Neural cell (in vitro differentiated cells): ENCODE results near the gene SH3PXD2A. TPM values are rescaled to one million over a fixed set of nuclear protein-coding genes. Genes with fewer than 3 reads are reported as not detected.

ENCODE experiments used
- H2AFZ ChIP-seq: fragments of 200-600, 300-800 bp; sonication (generic), shearing (Covaris generic); 2 replicates; pipeline ENCODE4 v1.6.0; 2014; ENCODE audit warnings: low read depth, mild to moderate bottlenecking, antibody characterized with exemption, low read length, moderate library complexity
- H3F3A ChIP-seq: fragments of 200-600 bp; shearing (Covaris generic); 2 replicates; pipeline ENCODE4 v1.6.1; 2016; ENCODE audit warnings: mild to moderate bottlenecking, moderate library complexity, mixed read lengths, antibody characterized with exemption, low read length; ENCODE audit not compliant: insufficient read depth, poor library complexity, severe bottlenecking
- H3K27ac ChIP-seq: fragments of 200-600, 300-800 bp; sonication (generic), shearing (Covaris generic); 2 replicates; pipeline ENCODE4 v1.5.1; 2014; ENCODE audit warnings: mild to moderate bottlenecking, low read length, moderate library complexity
- H3K27me3 ChIP-seq: fragments of 300-800, 200-600 bp; sonication (generic), shearing (Covaris generic); 2 replicates; pipeline ENCODE4 v1.6.0; 2014; ENCODE audit warnings: mild to moderate bottlenecking, low read depth, low read length, moderate library complexity; ENCODE audit not compliant: insufficient read depth
- H3K36me3 ChIP-seq: fragments of 300-800, 200-600 bp; sonication (generic), shearing (Covaris generic); 2 replicates; pipeline ENCODE4 v1.5.1; 2014; ENCODE audit warnings: mild to moderate bottlenecking, antibody characterized with exemption, low read length, moderate library complexity; ENCODE audit not compliant: insufficient read depth
- H3K4me2 ChIP-seq: fragments of 300-800, 200-600 bp; sonication (generic), shearing (Covaris generic); 2 replicates; pipeline ENCODE4 v1.6.0; 2014; ENCODE audit warnings: mild to moderate bottlenecking, low read length
- H3K4me3 ChIP-seq: fragments of 300-800, 200-600 bp; sonication (generic), shearing (Covaris generic); 2 replicates; pipeline ENCODE4 v1.5.1; 2014; ENCODE audit warnings: mild to moderate bottlenecking, low read length, moderate library complexity
- H3K79me2 ChIP-seq: fragments of 200-600 bp; shearing (Covaris generic); replicated peaks from 2 replicates; pipeline ENCODE4 v1.6.0; 2014; ENCODE audit warnings: mild to moderate bottlenecking, low read length, moderate library complexity; ENCODE audit not compliant: insufficient read depth
- H3K9ac ChIP-seq: fragments of 300-800, 200-600 bp; sonication (generic), shearing (Covaris generic); 2 replicates; pipeline ENCODE4 v1.6.1; 2016; ENCODE audit warnings: mild to moderate bottlenecking, low read length, mixed read lengths
- H3K9me2 ChIP-seq: fragments of 200-600 bp; shearing (Covaris generic); 2 replicates; pipeline ENCODE4 v1.6.1; 2016; ENCODE audit warnings: mild to moderate bottlenecking, low read length, mixed read lengths; ENCODE audit not compliant: insufficient read depth
- H3K9me3 ChIP-seq: fragments of 200-600, 300-800 bp; sonication (generic), shearing (Covaris generic); 2 replicates; pipeline ENCODE4 v1.6.1; 2016; ENCODE audit warnings: mild to moderate bottlenecking, mixed run types, low read length, moderate library complexity, mixed read lengths
- H4K20me1 ChIP-seq: fragments of 200-600 bp; shearing (Covaris generic); 2 replicates; pipeline ENCODE4 v1.6.1; 2016; ENCODE audit warnings: mild to moderate bottlenecking, mixed run types; ENCODE audit not compliant: insufficient read depth
- EP300 ChIP-seq: fragments of 450-650 bp; conservative IDR thresholded peaks from 2 replicates; pipeline ENCODE4 v1.6.1; 2014; ENCODE audit warnings: antibody characterized with exemption, mild to moderate bottlenecking, moderate library complexity; ENCODE audit not compliant: poor library complexity, severe bottlenecking
- EZH2 ChIP-seq: fragments of 200-600, 300-800 bp; shearing (Covaris generic), sonication (generic); IDR thresholded peaks from 2 replicates; pipeline ENCODE4 v1.6.1; 2014; ENCODE audit warnings: antibody characterized with exemption, low read length, borderline replicate concordance, mild to moderate bottlenecking; ENCODE audit not compliant: insufficient read depth, poor library complexity, severe bottlenecking
- MXI1 ChIP-seq: fragments of 450-650 bp; conservative IDR thresholded peaks from 2 replicates; pipeline ENCODE4 v1.6.1; 2014; ENCODE audit warnings: antibody characterized with exemption, mild to moderate bottlenecking; ENCODE audit not compliant: poor library complexity, severe bottlenecking
- POLR2AphosphoS5 ChIP-seq: IDR thresholded peaks from 2 replicates; pipeline ENCODE4 v1.6.1; 2012
- RAD21 ChIP-seq: fragments of 450-650 bp; conservative IDR thresholded peaks from 2 replicates; pipeline ENCODE4 v1.6.1; 2014; ENCODE audit warnings: antibody characterized with exemption, mild to moderate bottlenecking, moderate library complexity
- SMC3 ChIP-seq: fragments of 450-650 bp; conservative IDR thresholded peaks from 2 replicates; pipeline ENCODE4 v1.6.1; 2014; ENCODE audit warnings: antibody characterized with exemption, mild to moderate bottlenecking, moderate library complexity; ENCODE audit not compliant: poor library complexity
- TAF1 ChIP-seq: IDR thresholded peaks from 2 replicates; pipeline ENCODE4 v1.6.1; 2012; ENCODE audit warnings: low read depth
- polyA plus RNA-seq: library from polyadenylated mRNA; depleted of rRNA; stranded (reverse); fragments of >200 nt; gene quantifications from 2 replicates; pipeline ENCODE4 v1.2.3, GENCODE V29; 2014
- TF ChIP-seq, protein P1 (sequence below): IDR thresholded peaks from 2 replicates; pipeline ENCODE4 v1.6.1; 2012; ENCODE audit warnings: borderline replicate concordance
- TF ChIP-seq, protein P2 (sequence below): fragments of 450-650 bp; IDR thresholded peaks from 2 replicates; pipeline ENCODE4 v1.5.1; 2014; ENCODE audit warnings: antibody characterized with exemption, mild to moderate bottlenecking, moderate library complexity; ENCODE audit not compliant: poor library complexity, severe bottlenecking

The SH3PXD2A gene
- polyA plus RNA-seq, 1 donor from 2014 or later = 5.2 TPM

DNA sequence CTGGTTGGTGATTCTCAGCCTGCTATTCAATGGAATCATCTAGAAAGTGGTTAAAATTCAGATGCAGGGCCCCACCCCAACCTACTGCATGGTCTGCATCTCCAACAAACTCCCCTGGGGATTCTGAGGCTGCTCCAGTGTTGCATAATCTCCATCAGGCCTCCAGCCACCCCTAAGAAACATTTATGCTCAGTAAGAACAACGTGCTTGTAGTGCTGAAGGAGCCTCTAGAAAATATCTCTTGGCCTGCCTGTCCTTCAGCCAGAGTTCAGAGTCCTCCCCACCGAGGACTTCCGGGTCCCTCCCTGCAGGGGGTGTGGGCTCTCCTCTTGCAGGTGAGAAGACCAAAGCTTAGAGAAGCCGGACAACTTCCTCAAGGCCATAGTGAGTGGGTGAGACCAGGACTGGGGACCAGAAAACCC lies 159.8 kb downstream of the SH3PXD2A start:
- H3K9ac ChIP-seq = no peak overlapping the region
- no peak overlapping the region for H3K4me2 ChIP-seq
- H2AFZ ChIP-seq = no peak overlapping the region

DNA sequence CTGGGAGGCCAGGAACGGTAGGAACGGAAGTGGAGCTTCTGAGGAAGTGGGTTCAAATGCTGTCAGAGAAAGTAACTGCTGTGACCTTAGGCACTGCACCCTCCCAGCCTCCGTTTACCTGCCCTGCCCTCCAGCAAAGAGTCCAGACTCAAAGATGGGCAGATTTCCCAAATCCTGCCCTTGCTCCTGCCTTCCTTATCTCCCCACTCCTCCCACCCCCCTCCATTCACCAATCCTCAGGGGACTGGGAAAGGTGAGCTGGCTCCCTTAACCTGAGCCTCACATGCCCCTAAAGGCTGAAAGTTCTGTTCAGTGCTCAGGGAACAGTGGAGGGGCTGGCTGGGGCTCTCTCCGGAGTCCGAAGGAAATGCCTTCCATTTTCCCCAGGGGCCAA lies 161.6 kb downstream of the SH3PXD2A start:
- no peaks in the 10 kb centered on the region for H3F3A ChIP-seq
- TF ChIP-seq RAD21 (no peak), POLR2AphosphoS5 (no peak), MXI1 (no peak), EZH2 (no peak), TAF1 (no peak), EP300 (no peak), SMC3 (no peak)
- TF ChIP-seq, protein P1, sequence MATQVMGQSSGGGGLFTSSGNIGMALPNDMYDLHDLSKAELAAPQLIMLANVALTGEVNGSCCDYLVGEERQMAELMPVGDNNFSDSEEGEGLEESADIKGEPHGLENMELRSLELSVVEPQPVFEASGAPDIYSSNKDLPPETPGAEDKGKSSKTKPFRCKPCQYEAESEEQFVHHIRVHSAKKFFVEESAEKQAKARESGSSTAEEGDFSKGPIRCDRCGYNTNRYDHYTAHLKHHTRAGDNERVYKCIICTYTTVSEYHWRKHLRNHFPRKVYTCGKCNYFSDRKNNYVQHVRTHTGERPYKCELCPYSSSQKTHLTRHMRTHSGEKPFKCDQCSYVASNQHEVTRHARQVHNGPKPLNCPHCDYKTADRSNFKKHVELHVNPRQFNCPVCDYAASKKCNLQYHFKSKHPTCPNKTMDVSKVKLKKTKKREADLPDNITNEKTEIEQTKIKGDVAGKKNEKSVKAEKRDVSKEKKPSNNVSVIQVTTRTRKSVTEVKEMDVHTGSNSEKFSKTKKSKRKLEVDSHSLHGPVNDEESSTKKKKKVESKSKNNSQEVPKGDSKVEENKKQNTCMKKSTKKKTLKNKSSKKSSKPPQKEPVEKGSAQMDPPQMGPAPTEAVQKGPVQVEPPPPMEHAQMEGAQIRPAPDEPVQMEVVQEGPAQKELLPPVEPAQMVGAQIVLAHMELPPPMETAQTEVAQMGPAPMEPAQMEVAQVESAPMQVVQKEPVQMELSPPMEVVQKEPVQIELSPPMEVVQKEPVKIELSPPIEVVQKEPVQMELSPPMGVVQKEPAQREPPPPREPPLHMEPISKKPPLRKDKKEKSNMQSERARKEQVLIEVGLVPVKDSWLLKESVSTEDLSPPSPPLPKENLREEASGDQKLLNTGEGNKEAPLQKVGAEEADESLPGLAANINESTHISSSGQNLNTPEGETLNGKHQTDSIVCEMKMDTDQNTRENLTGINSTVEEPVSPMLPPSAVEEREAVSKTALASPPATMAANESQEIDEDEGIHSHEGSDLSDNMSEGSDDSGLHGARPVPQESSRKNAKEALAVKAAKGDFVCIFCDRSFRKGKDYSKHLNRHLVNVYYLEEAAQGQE = no peak
- TF ChIP-seq, protein P2, sequence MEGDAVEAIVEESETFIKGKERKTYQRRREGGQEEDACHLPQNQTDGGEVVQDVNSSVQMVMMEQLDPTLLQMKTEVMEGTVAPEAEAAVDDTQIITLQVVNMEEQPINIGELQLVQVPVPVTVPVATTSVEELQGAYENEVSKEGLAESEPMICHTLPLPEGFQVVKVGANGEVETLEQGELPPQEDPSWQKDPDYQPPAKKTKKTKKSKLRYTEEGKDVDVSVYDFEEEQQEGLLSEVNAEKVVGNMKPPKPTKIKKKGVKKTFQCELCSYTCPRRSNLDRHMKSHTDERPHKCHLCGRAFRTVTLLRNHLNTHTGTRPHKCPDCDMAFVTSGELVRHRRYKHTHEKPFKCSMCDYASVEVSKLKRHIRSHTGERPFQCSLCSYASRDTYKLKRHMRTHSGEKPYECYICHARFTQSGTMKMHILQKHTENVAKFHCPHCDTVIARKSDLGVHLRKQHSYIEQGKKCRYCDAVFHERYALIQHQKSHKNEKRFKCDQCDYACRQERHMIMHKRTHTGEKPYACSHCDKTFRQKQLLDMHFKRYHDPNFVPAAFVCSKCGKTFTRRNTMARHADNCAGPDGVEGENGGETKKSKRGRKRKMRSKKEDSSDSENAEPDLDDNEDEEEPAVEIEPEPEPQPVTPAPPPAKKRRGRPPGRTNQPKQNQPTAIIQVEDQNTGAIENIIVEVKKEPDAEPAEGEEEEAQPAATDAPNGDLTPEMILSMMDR = no peak
- H3K27ac ChIP-seq = no peak overlapping the region
- H2AFZ ChIP-seq = no peak overlapping the region
- no peaks in the 10 kb centered on the region for H3K36me3 ChIP-seq
- H3K9me3 ChIP-seq = no peaks in the 10 kb centered on the region
- no peak overlapping the region for H3K9ac ChIP-seq
- peak overlapping the region; percentile 59 for H3K4me3 ChIP-seq
- no peaks in the 10 kb centered on the region for H4K20me1 ChIP-seq
- no peaks in the 10 kb centered on the region for H3K9me2 ChIP-seq
- H3K79me2 ChIP-seq = no peaks in the 10 kb centered on the region
- peaks cover 41% of the 10 kb centered on the region for H3K27me3 ChIP-seq
- H3K4me2 ChIP-seq = no peak overlapping the region

More for the DNA sequence above, 159.8 kb downstream of the SH3PXD2A start:
- TF ChIP-seq, protein P1 = no peak
- TF ChIP-seq TAF1 (no peak), MXI1 (no peak)
- H3K9me3 ChIP-seq = no peaks in the 10 kb centered on the region
- no peak overlapping the region for H3K4me3 ChIP-seq
- H3K27me3 ChIP-seq = peaks cover 41% of the 10 kb centered on the region
- no peaks in the 10 kb centered on the region for H3K36me3 ChIP-seq
- H3K79me2 ChIP-seq = no peaks in the 10 kb centered on the region
- no peak overlapping the region for H3K27ac ChIP-seq
- H3K9me2 ChIP-seq = no peaks in the 10 kb centered on the region
- H4K20me1 ChIP-seq = no peaks in the 10 kb centered on the region
- H3F3A ChIP-seq = no peaks in the 10 kb centered on the region
